GM19043 (cell line): ENCODE results near the gene ACTN1.

Experiments
- ATAC-seq: cut with Tn5 transposase; IDR thresholded peaks from one replicate; pipeline ENCODE4 v1.9.1; 2021; ENCODE audit warnings: low read depth; ENCODE audit not compliant: unreplicated experiment

The ACTN1 gene

DNA sequence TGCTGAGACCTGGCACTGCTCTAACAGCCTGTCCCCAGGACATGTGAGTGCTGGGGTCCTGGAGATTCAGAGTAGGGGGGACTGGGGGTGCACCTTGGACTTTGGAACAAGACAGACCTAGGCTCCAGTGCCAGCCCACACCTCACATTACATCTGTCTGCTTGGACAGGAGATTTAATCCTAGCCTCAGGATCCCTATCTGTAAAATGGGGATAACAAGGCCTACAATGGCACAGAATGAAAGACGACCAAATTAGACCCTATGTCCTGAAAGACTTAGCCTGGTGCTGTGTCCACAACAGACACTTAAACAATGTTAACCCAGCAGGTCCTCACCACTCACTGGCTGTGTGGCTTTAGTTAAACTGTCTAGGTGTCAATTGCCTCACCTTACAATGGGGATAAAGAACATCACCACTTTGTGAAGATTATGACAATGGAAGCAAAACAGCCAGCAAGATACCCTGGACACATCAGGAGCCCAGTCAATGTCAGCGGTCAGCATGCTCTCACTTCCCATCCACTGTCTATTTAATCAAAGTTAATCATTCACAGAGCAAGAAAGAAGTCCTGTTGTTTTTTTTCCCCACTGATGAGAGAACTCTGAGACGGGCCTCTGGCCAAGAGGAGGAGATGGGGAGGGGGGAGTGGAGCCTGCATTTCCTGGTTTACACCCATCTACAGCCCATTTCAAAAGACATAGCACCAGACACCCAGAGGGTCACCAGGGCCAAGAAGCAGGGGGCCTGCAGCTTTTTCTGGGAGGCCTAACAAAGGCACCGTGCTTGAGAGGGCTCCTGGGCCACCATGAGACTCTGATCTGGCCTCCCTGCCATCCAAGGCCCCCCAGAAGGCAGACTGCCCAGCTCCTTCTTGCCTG lies 40.6 kb downstream of the ACTN1 start:
- ATAC-seq: no peak

DNA sequence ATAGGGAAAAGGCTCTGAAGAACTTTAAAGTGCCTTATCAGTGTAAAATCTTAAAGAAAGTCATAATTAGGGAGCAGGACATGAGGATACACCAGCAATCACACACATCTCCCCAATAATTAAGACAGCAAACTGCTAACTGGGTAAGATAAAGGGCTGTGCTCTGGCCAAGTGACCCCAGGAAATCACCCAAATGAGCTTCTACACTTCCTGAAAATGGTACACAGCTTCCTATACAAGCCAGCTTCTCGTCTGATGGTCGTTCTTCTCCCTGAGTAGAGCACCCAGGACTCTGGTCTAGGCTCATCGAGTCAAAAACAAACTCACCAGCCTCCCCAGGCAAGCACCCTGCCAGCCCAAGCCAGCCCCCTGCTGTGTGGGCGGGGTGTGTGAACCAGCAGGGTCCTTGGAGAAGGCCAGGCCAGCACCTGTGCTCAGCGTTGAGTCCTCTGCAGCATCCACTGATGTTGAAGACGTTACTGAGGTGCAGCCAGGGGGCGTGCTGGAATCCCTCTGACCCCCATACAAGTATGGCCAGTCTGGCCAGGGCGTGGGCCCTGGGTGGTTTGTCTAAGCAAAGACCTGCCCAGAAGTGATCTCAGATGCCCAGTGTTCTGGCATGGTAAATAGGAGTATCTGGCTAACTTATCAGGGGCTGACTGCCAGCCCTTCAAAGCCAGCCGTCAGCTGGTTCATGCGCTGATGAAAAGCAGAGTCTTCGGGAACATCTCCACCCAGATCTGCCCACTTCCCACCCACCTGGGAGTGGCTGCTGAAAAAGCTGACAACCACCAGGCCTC lies 41.4 kb downstream of the ACTN1 start:
- ATAC-seq: no peak

DNA sequence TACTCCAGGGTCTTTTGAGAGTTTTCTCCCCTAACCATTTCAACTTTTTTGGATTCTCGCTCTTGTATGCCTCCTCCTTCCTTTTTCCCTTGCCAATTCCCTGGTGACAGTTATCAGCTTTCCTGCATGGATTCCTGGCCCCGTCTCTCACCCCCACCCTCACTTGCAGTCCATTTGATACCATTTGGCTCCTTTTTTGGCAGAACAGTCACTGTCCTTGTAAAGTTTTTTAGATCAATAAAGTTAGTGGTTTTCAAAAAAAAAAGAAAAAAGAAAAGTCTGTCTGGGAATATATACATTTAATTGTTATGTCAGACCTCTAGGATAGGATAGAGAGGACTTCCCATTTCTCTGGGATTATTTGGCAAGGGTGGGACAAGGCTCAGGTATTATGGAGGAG lies 42.1 kb downstream of the ACTN1 start:
- no peak for ATAC-seq

DNA sequence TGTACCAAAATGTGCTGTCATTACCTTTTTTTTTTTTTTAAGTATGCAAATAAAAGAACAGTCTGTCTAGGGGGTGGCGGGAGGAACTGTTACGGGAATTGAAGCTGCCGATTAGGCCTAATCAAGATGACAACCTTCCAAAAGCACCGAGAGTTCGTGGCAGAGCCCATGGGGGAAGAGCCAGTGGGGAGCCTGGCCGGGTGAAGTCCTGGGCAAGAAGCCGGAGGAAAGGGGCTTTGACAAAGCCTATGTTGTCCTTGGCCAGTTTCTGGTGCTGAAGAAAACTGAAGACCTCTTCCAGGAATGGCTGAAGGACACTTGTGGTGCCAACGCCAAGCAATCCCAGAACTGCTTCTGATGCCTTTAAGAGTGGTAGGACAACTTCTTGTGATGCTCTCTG lies 42.6 kb downstream of the ACTN1 start:
- ATAC-seq: no peak

DNA sequence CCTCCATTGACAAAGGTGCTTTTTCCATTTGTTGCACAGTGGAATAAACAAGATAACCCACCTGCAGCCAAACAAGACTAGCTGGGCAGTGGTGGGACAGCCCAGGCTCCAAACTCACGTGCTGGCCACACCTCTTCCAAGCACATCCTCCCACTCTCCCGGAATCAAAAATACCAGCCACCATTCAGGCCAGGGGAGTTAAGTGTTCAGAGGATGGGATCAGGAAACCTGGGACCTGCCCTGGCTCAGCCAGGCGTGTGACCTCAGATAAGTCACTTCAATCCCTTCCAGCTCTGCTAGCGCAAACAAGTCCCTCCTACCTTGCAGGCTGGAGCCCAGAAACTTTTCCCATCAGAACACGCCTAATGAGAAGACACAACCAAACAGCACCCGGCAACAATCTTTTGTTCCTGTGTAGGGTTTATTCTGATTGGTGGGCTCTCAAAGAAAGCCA lies 43.3 kb downstream of the ACTN1 start:
- ATAC-seq: no peak

DNA sequence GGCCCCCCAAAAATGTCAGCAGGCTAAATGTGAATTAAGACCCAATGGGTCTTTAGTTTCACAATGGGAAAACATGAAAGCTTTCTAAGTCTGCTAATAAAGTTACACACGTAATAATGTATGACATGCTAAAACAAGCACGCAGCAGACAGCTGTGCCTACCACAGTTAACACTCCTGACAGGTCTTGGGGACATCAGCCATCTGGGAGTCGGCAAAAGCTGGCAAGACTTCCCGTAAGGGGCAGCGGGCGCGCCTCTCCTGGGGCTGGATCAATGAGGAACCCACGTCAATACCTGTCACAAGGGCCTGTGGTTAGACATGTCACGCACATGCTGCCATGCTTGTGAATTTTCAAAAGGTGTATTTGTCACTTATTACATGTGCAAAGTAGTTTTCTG lies 45.0 kb downstream of the ACTN1 start:
- no peak for ATAC-seq

DNA sequence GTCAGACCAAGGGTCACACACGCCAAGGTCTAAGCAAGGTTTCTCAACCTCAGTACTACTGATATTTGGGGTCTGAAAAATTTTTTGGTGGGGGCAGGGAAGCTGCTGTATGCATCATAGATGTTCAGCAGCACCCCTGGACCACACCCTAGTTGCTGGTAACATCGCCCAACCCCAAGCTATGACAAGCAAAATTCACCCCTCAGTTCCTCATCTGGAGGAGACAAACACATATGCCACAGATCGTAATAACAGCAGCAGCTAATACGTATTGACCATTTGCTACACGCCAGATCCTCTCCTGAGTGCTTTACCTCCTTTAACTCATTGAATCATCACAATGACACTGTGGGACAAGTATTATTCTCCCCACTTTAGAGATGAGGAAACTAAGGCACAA lies 46.4 kb downstream of the ACTN1 start:
- no peak for ATAC-seq

DNA sequence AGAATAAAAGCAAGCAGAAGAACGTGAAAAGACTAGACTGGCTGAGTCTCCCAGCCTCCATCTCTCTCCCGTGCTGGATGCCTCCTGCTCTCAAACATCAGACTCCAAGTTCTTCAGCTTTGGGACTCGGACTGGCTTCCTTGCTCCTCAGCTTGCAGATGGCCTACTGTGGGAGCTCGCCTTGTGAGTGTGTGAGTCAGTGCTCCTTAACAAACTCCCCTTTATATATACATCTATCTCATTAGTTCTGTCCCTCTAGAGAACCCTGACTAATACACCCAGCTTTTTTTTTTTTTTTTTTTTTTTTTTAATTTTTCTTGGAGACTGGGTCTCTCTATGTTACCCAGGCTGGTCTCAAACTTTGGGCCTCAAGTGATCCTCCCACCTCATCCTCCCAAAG lies 46.9 kb downstream of the ACTN1 start:
- ATAC-seq: no peak

DNA sequence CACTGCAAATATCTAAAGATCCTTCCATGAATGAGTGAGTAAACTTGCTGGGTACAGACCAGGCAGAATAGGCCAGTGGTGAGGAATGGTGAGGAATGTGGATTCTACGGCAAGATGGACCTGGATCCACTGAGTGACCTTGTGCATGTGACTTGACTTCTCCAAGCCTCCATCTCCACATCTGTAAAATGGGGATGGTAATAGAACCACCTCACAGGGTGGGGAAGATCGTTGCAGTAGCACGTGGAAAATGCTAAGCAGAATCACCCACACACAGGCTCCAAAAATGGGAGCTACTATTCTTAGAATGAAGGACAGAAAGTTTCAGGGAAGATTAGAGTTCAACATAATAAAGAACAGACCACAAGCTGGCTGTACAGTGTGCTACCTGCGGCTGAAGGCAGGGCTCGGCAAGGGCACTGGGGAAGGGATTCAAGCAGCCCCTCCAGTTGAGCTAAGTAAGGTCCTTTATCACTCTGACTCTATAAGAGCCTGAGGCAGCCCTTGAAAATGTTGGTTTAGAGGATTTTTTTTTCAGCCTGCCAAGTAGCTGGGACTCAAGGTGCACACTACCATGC lies 47.5 kb downstream of the ACTN1 start:
- ATAC-seq: no peak

DNA sequence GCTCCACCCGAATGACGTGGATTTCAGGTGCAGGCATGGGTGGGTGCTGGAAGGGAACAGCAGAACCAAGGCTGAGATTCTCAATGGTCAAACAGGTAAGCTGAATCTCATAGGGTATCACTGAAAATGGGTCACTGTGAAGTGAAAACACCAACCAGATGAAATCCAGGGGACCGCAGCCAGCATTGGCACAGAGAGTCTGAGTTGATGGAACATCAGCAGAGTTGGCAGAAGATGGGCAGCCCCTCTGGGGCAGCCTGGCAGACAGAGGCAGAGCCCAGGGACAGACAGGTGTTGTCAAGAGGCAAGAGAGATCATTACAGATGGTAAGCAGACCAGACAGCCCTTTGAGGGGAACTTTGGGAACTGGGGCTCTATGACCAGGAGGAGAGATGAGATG lies 48.0 kb downstream of the ACTN1 start:
- ATAC-seq: no peak

DNA sequence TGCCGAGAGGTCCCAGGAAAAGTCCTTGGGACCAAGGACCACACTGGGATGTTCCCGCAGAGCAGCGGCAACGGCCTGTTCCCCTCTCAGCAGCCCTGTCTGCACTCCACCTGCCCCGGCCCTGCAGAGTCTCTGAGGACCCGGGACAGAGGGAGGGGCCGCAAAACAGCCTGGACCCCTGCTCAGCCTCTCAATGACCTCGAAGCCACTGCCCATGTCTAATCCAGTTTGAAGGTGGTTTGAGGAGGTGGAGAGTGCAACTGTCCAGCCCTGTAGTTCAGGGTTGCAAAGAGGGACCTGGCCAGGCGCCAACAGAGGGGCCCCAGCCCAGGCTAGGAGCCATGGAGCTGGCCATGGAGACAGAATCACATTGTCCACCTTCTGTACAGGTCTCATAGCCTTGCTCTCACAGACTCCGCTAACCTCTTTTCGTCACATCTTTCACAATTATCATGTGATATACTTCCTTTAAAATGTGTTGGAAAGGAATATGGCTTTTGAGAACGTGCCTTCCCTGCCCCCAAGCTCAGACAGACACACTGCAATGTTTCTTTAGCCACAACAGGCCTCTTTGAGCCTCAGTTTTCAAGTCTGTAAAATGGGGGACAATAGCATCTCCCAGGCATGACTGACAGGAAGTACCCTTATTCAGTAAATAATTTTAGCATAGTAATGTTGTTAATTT lies 49.3 kb downstream of the ACTN1 start:
- ATAC-seq: no peak

DNA sequence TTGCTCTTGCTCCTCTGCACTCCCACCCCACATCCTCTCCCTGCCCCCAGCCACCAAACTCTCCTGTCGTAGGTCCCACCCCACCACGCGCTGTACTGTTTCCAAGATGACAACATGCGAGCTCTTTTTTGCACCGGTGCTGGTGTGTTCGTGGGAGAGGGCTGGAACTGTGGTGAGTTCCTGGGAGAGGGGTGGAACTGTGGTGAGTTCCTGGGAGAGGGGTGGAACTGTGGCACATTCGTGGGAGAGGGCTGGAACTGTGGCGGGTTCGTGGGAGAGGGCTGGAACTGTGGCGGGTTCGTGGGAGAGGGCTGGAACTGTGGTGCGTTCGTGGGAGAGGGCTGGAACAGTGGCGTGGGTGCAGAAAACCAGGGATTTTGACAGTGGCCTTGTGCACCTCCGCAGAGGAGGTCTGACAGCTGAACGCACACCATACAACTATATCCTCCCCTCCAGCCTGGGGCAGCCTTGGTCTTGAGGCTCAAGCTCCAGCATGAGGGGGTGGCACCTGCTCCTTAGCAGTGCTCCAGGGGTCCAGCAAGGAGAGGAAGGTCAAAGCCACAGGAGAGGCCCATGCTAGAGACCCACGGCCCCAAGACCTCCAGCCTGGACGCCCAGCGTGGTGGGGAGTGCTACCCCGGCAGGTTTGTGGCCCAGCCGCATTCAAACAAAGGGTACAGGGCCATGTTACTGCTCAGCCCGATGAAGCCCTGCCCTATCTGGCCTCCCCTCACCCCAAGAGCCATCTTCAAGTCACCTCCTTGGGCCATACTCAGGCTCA lies 50.1 kb downstream of the ACTN1 start:
- no peak for ATAC-seq

DNA sequence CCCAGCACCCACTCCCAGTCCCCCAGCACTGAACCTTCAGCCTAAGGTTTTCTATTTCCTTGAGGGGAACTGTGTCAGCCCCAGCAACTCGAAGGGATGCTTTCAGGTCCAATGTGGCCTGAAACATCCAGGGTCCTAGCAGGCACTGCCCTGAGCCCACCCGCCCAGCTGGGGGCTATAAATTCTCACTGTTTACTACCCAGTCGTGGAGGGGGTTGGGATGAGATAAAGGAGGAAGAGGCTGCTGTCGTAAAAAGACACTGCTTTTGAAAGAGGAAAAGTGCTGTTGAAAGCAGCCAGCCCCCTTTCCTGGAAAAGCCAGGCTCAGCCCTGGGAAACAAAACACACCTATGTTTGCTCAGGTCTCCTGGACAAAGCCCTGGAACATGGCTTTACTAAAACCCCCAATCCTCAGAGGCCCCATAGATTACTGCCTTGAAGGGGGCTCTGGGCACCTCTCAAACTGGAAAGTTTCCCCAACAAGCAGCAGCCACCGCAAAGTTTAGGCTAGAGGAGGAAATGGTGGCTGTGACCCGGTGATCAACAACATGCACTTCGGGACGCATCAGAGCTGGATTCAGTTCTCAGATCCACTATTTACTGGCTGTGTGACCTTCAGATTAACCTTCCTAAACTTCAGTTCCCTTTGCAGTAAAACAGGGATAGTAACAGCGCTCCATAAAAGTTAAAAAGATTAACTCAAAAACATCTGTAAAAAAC lies 51.0 kb downstream of the ACTN1 start:
- no peak for ATAC-seq

DNA sequence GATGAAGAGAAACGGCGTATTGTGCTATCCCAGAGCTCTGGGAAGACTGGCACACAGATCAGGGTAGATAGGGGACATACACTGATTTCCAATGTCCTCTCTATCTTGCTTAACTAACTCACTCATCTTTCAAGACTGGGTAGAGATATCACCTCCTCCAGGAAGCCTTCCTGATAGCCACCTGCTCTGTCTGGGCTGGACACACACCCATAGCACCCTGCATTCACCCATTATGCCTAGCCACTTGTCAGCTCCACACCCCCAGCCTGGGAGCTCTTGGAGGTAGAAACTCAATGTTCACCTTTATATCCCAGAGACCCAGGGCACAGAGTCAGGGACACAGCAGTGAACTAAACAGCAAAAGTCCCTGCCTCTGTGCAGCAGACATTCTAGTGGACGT lies 52.0 kb downstream of the ACTN1 start:
- ATAC-seq: no peak

DNA sequence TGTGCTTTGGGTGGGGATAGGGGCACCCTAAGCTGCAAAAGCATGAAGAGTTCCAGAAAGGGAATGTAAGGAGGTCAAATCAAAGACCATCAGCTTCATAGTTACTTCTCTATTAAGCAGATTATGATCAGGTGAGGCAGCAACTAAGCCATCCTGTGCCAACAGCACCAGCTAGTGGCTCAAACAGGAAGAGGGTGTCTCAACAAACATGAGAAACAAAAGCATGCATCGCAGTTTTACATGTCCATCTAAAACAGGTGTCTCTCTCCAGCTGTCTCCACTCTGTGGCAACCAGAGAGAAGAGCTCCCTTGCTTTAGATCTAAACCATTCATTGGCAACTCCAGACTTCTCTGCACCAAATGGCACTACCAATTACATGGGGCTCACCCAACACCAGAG lies 52.9 kb downstream of the ACTN1 start:
- ATAC-seq: no peak

DNA sequence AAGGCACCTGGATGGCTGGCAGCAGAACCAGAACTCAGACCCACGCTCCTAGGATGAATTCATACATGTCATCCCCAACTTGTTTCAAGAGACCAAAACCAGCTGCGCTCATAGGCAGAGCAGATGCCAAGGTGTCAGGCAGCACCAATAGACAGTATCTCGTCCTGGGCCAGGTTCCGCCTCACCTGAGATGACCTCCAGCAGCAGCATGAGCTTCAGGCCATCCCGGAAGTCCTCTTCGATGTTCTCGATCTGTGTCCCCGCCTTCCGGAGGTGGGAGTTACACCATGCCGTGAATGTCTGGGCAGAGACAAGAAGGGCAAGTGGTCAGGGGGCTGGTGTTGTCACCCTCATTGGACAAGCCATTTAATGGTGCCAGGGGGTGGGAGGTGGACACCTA lies 53.7 kb downstream of the ACTN1 start:
- ATAC-seq: no peak

DNA sequence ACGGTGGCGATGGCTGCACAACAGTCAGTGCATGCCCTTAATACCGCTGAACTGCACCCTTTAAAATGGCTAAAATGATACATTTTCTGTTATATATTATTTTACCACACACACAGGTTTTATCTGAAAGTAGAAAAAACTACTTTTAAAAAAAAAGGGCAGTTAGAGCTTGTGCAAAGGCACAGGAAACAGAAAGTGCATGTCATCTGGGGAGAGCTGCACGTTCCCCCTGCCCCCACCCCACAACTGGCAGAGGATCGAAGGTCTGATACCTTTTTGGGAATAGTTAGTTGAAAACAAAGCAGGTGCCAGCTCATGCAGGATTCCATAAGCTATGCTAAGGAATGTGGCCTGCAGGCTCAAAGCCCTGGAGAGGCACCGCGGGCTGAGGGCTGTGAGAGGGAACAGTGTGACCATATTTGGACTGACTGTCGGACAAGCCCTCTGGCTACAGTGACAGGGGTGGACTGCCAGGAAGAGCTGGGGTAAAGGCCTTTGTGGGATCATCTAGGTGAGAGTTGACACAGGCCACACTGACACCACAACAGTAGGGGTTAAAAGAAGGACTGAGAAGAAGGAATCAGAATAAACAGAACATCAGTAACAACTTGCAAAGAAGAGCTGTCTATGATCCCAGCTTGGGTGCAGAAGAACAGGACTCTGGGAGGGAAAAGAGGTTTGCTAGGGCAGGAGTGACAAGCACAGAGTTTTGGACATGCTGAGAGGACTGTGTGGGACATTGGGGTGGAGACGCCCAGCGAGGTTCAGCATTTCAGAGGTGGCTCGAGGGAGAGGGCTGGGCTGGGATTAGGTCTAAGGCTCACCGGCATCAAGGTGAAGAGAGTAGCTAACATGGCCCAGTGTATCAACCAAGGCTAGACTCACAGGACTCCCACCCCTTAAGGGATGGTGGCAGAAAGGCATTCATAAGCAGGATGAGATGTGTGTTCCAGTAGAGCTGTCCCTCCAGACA lies 54.6 kb downstream of the ACTN1 start:
- no peak for ATAC-seq

DNA sequence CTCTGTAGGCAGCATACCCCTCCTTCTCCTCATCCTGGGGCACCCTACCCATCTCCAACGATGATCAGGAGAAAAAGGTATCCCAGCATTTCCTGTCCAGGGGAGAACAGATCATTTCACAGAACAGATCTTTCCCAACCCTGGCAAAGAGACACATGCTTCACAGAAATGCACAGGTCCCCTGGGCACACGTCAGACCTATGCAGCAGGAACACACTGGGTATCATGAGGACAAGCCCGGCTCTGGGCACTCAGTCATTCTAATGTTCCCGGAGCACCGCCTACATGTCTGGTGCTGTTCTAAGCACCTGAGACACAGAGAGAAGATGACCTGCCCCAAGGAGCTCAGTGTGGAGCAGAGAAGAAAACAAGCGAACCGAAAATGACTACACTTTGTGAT lies 56.2 kb downstream of the ACTN1 start:
- no peak for ATAC-seq
